ENCODE results near the gene IFNL4.
"Not testable (repeated sequence)": the region's sequence is repeated elsewhere in the genome, so short reads cannot be mapped to it uniquely, and the experiment has no call there.

Gene IFNL4

DNA sequence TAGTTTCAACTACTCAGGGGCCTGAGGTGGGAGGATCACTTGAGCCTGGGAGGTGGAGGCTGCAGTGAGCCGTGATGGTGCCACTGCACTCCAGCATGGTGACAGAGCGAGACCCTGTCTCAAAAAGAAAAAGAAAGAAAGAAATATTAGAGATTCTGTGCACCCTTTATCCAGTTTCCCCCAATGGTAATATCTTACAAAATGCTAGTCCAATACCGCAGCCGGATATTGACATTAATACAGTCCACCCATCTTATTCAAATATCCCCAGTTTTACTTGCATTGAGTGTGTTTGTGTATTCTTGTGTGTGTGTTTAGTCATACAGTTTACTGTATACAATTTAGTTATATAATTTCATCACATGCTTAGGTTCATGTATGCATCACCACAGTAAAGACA, 8.6 kb upstream of the IFNL4 start:
- no peak for DNase-seq (ENCODE audit: low spot score)

- no peak for DNase-seq (ENCODE audit: low spot score)
Measured at GRCh38 chr19:39254531-39255345, 6.1 kb upstream of the IFNL4 start.

- DNase-seq (ENCODE audit: low spot score), result no peak
Measured at GRCh38 chr19:39253374-39254149, 4.9 kb upstream of the IFNL4 start.

- no peak for DNase-seq (ENCODE audit: low spot score)
Measured at GRCh38 chr19:39252458-39252857, 3.8 kb upstream of the IFNL4 start.

- no peak for DNase-seq (ENCODE audit: low spot score)
Measured at GRCh38 chr19:39251846-39252245, 3.2 kb upstream of the IFNL4 start.

GRCh38 chr19:39251081-39251480, 2.4 kb upstream of the IFNL4 start:
- DNase-seq (ENCODE audit: low spot score), result no peak

DNA sequence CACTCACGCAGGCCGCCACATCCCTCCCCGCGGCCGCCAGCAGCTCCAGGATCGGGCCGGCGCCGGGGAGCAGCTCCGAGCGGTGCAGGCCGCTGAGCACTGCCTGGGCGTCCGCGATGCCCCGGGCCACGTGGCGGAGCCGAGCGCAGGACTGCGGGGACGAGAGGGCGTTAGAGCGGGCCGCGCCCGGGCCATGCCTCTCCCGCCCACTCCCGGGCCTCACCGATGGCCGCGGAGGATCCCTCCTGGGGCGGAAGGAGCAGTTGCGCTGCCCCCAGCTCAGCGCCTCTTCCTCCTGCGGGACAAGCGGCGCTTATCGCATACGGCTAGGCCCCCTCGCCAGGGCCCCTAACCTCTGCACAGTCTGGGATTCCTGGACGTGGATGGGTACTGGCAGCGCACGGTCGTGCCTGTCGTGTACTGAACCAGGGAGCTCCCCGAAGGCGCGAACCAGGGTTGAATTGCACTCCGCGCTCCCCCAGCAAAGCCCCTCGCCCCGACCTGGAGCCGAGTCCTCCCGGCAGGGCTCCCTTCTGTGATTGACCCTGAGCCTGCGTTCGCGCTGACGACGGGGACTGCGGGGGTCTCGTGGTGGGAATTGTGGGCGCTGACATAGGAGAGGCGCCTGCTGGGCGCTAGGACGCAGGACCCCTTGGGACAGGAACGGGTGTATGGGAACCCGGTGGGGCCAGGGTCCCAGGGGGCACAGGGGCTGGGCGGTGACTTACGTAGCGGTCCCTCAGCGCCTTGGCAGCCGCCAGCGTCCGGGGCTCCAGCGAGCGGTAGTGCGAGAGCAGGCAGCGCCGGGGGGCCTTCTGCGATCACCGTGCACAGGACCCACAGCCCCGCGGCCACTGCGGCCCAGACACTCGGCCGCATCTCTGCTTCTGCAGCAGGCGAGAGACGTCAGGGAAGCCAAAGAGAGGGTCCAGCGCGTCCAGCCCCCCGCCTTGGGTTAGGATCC, 673 bp downstream of the IFNL4 start:
- DNase-seq (ENCODE audit: low spot score), result no peak

DNA sequence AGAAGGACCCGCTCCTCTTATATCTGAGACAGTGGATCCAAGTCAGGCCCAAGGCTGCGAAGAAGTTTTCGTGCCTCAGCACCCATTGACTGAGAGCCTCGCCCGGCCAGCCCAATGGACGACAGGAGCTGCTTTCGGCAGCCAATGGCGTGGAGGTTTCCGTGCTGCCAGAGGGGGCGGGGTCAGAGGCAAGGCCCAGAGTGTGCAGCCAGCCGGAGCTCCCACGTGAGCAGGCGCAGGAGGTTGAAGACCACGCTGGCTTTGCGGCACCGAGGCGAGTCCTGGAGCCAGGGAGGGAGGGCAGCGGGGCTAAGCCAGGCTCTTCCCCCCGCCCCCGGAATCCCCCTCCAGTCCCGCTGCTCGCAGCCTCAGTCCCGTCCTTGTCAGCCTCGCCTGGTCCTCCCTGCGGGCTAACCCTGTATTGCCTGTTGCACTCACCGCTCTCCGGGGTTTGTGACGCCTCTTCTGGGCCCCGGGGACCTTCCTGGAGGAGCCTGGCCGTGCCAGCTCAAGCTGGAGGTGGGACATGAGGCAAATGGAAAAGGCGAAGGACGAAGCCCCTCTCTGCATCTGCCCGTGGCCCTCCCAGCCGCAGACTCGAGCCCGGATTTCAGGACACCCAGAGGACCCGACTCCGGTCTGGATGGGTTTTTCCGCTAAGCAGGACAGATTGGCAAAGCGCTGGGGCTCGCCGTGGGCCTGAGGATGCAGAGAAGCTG, 1.5 kb downstream of the IFNL4 start:
- DNase-seq (ENCODE audit: low spot score), result peak; percentile 68

DNA sequence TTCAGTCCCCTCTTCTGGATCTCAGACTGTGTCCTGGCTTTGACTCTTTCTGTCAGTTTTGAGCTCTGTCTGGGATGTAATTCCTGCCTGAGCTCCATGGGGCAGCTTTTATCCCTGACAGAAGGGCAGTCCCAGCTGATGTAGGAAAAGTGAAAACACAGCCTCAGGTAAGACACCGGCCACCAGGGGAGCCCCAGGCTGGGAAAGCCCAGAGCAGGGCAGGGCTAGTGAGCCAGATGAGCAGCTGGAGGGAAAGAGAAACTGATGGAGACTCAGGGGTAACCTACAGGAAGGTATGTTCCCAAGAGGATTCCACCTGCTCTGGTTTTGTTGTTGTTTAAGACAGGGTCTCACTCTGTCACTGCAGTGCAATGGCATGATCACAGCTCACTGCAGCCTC, 3.5 kb downstream of the IFNL4 start:
- DNase-seq (ENCODE audit: low spot score), result not testable (repeated sequence)

DNA sequence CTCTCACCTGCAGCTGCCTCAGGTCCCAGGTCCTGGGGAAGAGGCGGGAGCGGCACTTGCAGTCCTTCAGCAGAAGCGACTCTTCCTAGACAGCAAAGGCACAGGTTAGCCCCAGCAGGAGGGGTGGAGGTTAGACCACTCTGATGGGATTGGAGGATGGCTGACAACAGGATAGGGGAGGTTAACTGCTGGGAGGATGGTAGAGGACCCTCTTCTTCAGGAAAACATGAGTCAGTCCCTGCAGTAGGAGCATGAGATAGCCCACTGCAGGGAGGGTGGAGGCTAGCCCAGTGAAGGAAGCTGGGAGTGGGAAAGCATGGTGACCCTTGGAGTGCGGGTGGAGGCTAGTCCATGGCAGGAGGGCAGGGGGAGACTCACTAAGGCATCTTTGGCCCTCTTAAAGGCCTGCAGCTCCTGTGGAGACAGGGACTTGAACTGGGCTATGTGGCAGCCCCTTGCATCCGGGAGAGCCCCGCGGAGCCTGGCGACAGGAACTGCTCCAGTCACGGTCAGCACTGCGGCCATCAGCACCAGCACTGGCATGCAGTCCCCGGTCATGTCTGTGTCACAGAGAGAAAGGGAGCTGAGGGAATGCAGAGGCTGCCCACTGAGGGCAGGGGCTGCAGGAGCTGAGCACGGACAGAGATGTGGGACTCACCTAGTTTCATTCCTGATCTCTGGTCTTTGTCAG, 4.1 kb downstream of the IFNL4 start, which contains the start of gene IFNL3:
IFNL3 (minus strand) TSS at position 597 of the 691 bp plus-strand sequence; CDS start at position 558, 39 bp downstream.
- not testable (repeated sequence) for DNase-seq (ENCODE audit: low spot score)

- not testable (repeated sequence) for DNase-seq (ENCODE audit: low spot score)
Measured at GRCh38 chr19:39243741-39244140, 4.9 kb downstream of the IFNL4 start.

DNA sequence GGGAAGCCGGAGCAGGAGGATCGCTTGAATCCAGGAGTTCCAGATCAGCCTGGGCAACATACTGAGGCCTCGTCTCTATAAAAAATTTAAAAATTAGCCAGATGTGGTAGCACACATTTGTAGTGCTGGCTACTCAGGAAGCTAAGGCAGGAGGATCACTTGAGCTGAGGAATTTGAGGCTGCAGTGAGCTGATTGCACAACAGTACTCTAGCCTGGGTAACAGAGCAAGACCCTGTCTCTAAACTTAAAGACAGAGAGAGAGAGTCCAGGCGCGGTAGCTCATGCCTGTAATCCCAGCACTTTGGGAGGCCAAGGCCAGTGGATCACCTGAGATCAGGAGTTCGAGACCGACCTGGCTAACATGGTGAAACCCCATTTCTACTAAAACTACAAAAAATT, 8.2 kb downstream of the IFNL4 start:
- no peak for DNase-seq (ENCODE audit: low spot score)

GRCh38 chr19:39238944-39239343, 9.7 kb downstream of the IFNL4 start:
- DNase-seq (ENCODE audit: low spot score), result no peak

GRCh38 chr19:39238209-39238608, 10.4 kb downstream of the IFNL4 start:
- no peak for DNase-seq (ENCODE audit: low spot score)

GRCh38 chr19:39237200-39238184, 11.2 kb downstream of the IFNL4 start:
- no peak for DNase-seq (ENCODE audit: low spot score)

GRCh38 chr19:39236527-39236926, 12.1 kb downstream of the IFNL4 start:
- no peak for DNase-seq (ENCODE audit: low spot score)

DNA sequence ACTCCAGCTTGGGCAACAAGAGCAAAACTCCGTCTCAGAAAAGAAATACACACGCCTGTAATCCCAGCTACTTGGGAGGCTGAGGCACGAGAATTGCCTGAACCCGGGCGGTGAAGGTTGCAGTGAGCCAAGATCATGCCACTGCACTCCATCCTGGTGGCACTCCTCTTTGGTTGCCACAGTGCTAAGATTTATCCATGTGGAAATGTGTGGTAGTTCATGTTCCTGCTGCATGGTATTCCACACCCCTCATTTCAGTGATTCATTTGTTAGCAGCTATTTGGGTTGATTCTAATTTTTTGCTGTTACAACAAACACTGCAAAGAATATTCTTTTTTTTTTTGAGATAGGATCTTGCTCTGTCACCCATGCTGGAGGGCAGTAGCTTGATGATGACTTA, 15.9 kb downstream of the IFNL4 start:
- no peak for DNase-seq (ENCODE audit: low spot score)

- no peak for DNase-seq (ENCODE audit: low spot score)
Measured at GRCh38 chr19:39230096-39230764, 18.4 kb downstream of the IFNL4 start.

GRCh38 chr19:39224910-39225309, 23.7 kb downstream of the IFNL4 start:
- no peak for DNase-seq (ENCODE audit: low spot score)
